Activated effector memory CD4-positive, alpha-beta T cell treated with Interleukin-2 at 50 U/mL for 16 hours (primary cell): Measurements from ENCODE around the gene TADA2B.
"Not testable (repeated sequence)": the region's sequence is repeated elsewhere in the genome, so short reads cannot be mapped to it uniquely, and the experiment has no call there.

Experiments used
- DNase-seq: peaks from one replicate; pipeline ENCODE4 v3.0.0-alpha.2; 2020

The TADA2B gene

DNA sequence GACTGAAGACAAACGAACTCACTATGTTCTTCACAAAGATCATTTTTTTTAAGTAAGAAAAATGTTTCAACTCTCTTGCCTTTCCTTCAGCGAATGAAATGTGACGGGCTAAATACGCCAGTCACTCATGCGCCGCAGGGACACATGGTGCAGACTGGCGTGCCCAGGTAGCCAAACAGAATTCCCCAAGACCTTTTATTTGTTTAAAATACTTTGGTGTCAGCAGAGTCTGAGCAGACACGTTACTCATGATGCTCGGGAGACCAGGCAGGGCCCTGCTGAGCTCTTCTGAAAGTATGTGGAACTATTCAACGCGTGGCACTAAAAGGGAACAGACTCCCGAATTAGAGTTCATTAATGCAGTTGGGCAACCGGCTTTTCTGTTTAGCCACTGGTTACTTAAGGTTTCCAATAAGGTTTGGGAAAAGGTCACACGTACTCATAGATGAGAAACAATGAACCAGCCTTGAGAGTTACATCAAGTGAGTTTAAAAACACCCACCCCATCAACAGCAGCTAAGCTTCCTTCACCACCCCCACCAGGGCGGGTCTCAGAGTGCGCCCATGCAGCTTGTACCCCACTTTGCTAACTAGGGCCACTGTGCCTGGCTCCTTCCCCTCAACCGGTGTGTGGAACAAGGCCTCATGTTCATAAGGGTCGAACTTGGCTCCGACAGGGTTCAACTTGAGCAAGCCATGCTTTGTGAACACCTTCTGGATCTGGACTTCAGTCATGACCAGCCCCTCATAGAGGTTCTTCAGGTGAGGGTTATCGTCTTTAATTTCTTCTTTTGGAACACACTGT, 17.4 kb downstream of the TADA2B start:
- no peak for DNase-seq

DNA sequence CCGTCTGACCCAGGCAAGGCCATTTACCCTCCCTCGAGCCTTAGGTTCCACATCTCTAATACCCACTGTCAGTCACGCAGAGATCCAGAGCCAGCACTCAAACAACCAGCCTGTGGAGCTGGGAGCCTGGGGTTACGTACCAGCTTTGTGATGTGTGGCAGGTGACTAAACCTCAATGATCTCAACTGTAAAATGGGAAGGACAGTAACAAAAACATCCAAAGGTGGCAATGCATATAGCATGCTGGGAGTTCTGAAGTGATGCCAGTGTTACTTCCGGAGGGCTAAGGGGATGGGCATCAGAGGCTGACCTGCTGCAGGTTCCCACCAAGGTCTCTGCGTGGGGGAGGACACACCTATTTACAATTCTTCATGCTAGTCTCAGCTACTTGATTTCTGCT, 18.6 kb downstream of the TADA2B start:
- DNase-seq: no peak

DNA sequence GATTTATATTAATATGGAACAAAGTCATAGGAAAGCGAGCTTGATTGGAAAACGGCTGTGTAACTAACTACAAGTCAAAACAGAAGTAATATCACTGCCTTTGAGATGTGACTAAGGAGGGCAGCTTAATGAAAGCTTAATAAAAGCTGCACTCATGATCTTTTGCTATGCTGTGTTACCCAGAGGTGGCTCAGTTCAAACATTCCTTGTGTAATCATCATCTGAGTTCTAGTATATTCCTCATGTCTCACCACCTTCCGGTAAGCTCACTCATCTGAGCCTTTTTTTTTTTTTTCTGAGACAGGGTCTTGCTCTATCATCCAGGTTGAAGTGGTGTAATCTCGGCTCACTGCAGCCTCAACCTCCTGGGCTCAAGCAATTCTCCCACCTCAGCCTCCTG, 19.6 kb downstream of the TADA2B start:
- no peak for DNase-seq

DNA sequence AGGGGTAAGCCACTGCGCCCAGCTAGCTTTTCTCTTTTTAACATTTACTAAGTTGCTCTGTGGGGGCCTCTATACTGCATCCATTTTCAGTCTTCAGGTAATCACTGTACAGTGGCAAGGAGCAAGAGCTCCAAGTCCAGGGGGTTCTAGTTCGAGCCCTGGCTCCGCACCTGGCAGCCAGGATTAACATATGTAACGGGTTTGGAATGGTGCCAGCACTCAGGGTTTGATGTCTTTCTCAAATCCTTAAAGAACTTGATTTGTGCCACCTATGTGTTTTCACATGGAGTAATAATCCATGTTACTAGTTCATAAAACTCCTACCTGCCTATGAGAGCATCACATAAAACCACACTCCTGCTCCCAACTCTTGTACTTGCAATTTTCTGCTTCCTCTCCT, 20.2 kb downstream of the TADA2B start:
- DNase-seq: no peak

DNA sequence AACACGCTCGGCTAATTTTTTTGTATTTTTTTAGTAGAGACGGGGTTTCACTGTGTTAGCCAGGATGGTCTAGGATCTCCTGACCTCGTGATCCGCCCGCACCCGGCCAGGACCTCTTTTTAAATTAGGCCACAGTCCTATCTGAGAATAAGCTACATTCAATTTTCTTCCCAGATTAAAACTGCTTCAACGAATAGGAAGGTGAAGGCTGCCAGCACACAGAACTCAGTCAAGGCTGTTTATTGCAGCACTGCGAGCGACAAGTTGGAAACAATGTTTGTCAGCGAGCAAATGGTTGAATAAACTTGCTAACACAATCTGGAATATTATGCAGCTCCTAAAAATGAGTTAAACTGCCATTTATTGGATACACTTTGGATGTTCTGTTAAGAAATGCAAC, 22.8 kb downstream of the TADA2B start:
- no peak for DNase-seq

DNA sequence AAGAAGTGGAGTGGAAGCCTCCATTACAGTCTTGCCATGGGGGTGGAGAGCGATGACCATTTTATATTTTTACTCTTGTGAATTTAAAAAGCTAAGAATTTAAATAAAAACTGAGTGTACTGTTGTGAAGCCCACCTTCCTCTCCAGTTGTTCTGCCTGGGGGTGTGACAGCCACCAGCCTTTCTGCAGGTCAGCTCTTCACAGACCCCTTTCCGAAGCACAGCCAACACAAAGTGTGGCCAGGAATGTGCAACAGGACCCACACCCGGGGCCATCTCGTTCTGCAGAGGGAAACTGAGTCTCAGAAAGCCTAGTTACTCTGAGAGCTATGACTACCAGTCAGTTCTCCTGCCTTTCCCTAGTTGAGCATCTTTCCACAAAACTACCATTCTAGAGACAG, 23.3 kb downstream of the TADA2B start:
- DNase-seq: no peak

DNA sequence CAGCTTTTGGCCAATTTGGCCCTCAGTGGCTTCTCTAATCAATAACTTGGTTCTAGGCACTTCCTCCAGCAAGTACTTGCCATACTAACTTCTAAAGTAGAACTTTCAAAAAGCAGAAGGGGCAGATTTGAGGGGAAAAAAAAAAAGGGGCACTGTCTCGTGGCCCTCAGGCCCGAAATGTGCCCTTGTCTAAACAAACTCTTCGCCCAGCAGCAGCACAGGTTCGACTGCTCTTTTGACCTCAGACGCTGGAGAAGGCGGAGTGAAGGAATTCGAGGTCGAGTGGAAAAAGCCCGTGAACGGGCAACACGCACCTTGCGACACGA, 23.9 kb downstream of the TADA2B start:
- no peak for DNase-seq

DNA sequence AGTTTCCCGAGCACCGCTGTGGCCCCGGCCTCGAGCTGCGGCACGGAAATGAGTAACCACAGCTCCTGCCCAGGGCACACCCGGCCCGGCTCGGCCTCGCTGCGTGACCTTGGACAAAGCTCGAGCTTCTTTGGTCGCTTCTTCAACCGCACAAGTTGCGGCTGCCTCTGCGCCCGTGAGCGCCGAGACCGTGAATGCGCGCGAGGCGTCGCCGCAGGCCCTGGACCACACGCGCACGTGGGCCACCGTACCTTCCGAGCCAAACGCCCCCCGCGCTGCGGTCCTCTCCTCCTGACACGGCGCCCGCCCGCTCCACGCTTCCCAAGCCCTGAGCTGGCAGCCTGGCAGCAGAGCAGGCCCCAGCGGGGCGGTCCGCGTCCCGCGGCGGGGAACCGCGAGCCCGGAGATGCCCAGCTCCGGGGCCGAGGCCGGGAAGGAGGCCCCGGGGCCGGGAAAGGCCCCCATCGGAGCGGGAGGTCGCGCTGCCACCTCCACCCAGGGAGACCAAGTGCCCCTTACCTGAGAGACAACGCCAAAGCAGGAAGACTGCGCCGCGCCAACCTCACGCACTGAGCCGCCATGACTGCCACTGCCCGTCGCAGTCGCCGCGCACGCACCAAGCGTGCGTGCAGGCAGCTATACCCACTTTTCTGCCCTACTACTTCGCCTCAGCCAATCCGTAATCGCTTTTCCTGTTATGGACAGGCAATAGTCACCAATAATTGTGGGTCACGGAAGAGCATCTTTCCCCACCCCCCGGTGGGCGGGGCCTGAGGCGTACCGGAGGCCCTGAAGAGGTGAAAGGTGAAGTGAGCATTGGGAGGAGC, 24.5 kb downstream of the TADA2B start, which contains the start of gene GRPEL1:
GRPEL1 (minus strand) TSS at position 613 of the 827 bp plus-strand sequence; CDS start at position 581, 32 bp downstream.
- DNase-seq: no peak

DNA sequence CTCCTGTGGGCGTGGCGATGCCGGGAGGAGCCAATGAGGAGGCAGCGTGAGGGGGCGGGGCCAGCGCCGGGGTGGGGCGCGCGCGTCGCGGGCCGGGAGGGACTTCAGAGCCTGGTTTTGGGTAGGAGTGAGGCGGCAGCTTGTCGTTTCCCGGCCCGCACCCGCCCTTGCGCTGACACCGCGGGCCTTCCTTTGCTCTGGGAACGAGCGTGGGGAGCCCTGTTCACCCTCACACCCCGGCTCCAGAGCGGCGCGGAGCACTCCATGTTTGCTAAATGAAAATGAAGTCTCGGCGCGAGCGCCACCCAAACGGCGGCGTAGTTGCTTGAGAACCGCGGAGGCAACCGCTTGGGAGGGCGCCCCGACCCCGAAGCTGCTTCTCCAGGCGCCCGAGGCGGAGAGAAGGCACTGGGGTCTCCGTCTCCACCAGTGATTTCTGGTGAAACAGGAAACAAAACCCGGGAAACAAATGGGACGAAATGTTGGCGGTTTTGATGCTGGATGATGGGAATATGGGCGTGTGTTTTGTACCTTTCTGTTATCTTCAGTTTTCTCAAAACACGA, 25.2 kb downstream of the TADA2B start:
- DNase-seq: peak; percentile 100

DNA sequence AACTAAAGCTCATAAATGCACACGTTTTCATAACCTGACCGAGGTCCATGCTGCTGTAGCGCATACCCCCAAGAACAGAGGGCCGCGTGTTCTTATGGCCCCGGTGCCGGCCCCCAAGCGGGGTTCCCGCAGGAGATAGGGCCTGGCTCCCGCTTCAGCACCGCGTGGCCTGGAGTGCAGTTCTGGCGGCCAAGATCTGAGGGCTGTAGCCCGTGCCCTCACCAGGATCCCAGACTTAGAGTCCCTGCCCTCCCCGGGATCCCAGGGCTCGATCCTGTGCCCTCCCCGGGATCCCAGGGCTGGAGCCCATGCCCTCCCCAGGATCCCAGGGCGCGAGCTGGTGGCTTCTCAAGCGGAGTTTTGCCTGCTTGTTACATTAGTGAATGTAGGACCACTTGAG, 25.7 kb downstream of the TADA2B start:
- DNase-seq: no peak

DNA sequence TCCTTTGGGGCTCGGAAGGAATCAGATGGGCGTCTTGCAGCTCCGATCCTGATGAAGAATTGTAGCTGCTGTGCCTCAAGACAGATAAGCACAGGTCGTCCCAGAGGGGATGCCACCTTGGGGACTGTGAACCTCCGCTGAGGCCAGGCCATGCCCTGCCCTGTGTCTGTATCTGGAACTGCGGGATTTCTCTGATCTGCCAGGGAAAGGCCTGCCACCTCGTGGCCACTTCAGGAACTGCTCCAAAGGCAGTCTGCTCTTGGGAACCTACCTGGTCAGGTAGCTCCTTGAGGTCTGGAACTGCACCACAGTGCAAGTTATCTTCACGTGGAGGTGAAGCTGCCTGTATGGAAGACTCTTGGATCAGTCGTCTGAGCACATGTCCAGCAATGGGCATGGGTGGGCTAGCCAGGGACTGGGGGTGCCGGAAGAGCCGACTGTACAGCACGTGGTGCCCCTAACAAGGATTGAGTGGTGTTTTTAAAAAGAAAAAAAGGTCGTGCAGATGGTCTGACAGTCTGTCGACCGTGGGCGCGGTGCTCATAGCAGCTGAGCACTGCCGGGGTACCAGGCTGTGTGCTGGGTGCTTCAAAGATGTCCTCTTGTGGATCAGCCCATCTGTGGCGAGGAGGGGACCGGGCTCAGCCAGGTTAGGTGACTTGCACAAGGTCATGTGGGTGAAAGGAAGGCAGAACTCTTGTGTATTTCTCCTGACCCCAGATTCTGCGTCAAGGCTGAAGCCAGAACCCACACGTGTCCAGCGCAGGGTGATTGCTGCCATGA, 27.7 kb downstream of the TADA2B start:
- DNase-seq: peak; percentile 79

DNA sequence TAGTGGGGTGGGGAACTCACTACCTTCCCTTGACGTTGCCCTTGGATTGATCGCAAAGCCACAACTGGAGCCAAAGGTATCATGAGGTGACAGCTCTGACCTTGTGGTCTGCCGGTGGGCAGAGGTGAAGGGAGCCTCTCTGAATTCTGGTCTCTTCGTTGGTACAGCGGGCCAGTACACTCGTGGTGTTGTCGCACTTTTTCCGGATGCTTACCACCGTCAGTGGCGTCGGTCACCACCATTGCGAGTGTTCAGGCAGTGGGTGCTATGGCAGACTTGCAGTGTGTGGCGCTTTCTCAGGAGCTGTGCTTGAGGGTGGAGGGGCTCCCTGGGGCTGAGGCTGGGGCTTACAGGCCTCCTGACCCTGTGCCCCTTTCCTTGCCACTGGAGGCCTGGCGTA, 29.9 kb downstream of the TADA2B start:
- no peak for DNase-seq

DNA sequence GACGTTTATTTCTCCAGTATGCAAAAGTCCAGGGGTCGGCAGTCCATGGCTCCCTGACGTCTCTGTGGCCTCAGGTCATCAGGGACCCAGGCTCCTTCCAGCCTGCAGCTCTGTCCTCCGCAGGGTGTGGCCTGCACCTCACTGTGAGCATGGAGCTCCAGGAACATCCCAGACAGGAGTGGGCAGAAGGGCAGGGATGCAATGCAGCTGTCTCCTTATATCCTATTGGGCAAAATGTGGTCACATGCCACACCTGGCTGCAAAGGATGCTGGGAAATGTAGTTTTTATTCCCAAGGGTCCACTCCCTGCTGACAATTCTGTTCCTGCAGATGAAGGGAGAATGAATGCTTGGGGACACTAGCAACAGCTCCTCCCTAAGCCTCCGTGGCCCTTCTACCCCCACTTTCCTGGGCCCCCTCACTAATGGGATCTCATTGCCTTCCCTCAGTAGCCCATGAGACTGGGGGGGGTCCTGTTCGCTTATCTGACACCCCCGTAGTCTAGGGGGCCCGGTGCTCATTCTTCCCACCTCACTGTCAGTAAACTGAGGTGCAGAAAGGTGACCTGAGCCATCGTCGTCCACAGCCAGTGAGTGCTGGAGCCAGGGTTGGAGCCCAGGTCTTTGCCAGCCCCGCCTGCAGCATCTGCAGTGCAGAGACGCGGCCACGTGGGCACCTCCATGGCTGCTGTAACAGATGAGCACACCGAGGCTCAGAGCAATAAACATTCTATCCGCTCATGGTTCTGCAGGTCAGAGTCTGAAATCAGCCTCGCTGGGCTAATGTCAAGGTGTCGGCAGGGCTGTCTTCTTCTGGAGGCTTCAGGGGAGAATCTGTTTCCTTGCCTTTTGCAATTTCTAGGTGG, 30.6 kb downstream of the TADA2B start:
- no peak for DNase-seq

DNA sequence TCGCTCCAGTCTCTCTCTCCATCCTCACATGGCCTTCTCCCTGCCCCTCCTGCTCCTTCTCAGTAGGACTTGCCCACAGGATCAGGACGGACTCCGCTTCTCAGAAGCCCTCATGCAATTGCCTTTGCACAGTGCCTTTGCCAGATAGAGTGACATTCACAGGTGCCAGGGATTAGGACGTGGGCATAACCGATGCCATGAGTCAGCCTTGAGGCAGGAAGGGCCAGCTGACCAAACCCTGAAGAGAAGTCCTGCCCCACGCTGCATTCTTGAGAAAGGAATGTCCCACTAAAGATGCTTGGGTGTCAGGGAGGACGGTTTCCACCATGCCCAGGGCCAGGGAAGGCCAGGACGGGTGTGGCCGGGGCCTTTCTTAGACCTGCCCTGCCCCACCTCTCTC, 31.3 kb downstream of the TADA2B start:
- DNase-seq: no peak

DNA sequence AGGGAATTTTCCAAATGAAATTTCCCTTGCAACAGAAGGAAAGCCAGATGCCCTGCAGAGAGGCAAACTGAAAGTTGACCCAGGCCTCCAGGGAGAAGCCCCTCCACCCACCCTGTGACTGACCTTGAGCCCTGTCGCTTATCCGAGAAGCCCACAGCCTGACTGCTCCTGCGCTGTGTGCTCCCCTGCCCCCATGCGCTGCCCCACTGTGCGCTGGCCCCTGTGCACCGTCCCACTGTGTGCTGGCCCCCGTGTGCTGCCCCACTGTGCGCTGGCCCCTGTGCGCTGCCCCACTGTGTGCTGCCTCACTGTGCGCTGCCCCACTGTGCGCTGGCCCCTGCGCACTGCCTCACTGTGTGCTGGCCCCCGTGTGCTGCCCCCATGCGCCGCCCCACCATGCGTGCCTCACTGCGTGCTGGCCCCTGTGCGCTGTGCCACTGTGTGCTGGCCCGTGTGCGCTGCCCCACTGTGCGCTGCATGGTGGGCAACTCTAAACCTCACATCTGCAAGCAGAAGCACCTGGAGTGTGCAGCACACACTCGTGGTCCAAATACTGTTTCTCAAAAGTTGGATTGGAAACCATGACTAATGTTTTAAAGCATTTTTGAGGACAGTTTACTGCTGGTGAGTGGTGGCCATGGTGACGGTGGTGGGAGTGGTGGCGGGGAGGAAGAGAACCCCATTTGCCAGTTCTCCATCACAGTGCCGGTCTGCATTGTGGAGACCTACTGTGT, 33.0 kb downstream of the TADA2B start:
- DNase-seq: no peak

DNA sequence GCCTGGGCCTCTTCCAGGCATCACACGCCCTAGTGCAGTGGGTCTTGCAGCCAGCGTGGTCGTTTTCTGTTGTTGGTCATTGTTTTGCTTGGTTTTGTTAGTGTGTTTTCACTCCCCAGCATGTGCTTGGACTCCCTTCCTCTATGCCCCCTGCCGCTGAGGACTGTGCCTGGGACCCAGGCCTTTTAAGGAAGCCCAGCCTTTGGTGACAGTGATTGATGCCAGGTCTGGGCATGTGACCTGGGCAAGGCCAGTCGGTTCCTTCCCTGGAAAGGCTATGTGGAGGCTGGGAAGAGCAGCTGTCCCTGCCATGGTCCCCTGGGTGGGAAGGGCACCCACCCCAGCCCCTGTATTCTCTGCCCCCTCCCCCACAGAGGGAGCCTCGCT, 33.5 kb downstream of the TADA2B start:
- no peak for DNase-seq

DNA sequence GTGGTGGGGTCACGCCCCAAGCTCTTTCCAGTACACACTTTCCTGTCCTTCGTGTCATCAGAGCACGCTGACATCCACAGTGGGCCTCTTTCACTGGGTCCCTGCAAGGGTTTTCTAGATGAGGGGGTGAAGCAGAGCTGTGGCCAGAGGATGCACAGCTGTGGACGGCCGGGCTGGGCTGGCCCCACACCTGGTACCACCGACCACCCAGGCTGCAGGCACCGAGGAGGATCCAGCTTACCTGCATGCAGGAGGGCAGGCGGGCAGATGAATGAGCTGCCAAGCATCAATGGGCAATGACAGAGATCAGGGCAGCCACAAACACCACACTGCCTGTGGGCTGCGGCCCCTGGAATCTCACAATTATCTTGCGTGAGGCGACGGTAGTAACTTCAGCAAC, 34.2 kb downstream of the TADA2B start:
- DNase-seq: no peak

DNA sequence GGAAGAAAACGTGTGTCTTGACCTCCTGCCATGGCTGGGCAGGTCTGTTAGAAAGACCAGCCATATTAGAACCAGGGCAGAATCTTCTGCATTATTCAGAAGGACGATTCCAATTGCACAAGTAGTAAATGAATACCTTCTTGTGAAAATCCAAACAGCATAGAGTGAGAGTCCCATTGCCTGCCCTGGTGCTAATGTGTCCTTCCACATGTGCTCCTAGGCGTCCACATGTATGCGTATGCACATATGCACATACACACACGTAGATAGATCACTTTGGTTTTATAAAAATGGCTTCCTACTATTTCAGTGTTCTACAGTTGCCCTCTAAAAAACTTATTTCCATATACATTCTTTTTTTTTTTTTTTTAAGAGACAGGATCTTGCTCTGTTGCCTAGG, 34.9 kb downstream of the TADA2B start:
- no peak for DNase-seq

DNA sequence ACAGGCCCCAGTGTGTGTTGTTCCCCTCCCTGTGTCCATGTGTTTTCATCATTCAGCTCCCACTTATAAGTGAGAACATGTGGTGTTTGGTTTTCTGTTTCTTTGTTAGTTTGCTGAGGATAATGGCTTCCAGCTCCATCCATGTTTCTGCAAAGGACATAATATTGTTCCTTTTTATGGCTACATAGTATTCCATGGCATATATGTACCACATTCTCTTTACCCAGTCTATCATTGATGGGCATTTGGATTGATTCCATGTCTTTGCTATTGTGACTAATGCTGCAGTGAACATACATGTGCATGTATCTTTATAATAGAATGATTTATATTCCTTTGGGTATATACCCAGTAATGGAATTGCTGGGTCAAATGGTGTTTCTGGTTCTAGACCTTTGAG, 36.3 kb downstream of the TADA2B start:
- DNase-seq: not testable (repeated sequence)

DNA sequence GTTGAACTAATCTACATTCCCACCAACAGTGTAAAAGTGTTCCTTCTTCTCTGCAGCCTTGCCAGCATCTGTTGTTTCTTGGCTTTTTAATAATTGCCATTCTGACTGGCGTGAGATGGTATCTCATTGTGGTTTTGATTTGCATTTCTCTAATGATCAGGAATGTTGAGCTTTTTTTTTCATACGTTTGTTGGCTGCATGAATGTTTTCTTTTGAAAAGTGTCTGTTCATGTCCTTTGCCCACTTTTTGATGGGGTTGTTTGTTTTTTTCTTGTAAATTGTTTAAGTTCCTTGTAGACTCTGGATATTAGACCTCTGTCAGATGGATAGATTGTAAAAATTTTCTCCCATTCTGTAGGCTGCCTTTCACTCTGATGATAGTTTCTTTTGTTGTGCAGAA, 36.7 kb downstream of the TADA2B start:
- not testable (repeated sequence) for DNase-seq
